ENCODE measurements around the gene SLC30A1. TPM values are rescaled to one million over a fixed set of nuclear protein-coding genes. Genes with fewer than 3 reads are reported as not detected.
A peak's percentile ranks its signal among the peaks of the same experiment; 100 is the strongest.

Gene SLC30A1
- total and polyA plus RNA-seq, 2 of the 8 experiments (the other 6 are each of a cell fraction or from before 2014, with no cell fraction given) = 4.5 to 14.0 TPM

- H2BK120ac ChIP-seq (replicated peaks; ENCODE audit: low read depth, low read length) = no peak overlapping the region
- no peak overlapping the region for H2BK20ac ChIP-seq (ENCODE audit: low read length)
- POLR2A ChIA-PET (ENCODE audit: partially characterized antibody) = interaction anchor here (1.5 kb wide), 1 partner anchor 16 kb away, joined by 3 read pairs; no protein-coding TSS in a partner anchor
- no peaks in the 10 kb centered on the region for H3K79me1 ChIP-seq (ENCODE audit: low read depth, low read length)
- CTCF ChIA-PET (ENCODE audit: partially characterized antibody) = interaction anchor here (0.5 to 1.8 kb wide), 5 partner anchors 9 to 1734 kb away, joined by 3 to 7 read pairs (median 4); no protein-coding TSS in a partner anchor
- H3K4me3 ChIP-seq (ENCODE audit: extremely low read depth in 1 of 4, insufficient read depth in 2 of 4, low read depth in 3 of 4, low read length in 4 of 4) = no peak overlapping the region
- no peak overlapping the region for H3K23ac ChIP-seq (ENCODE audit: insufficient read length)
- no peak overlapping the region for H2AK5ac ChIP-seq (ENCODE audit: low read depth, low read length)
- WGBS, 2 experiments (ENCODE audit: extremely low coverage in 1 of 2, insufficient coverage in 1 of 2, insufficient read length in 1 of 2, insufficient replicate concordance in 2 of 2, low coverage in 1 of 2, low lambda C conversion rate in 2 of 2, missing lambda C conversion rate in 1 of 2) = 94% methylated on average over 8 of the region's 8 CpGs; no CpG with 5 or more reads in 1 of the 2 experiments
- no peak overlapping the region for H3K56ac ChIP-seq (replicated peaks; ENCODE audit: insufficient read length, low read depth, low read length)
- no peak overlapping the region for H2AFZ ChIP-seq (ENCODE audit: low read length)
- H3K4me2 ChIP-seq (ENCODE audit: insufficient read depth in 1 of 2, low read depth in 2 of 2, low read length in 2 of 2) = no peak overlapping the region
- H3K9ac ChIP-seq (replicated peaks in 1 of 4; ENCODE audit: extremely low read depth in 1 of 4, low read depth in 3 of 4, low read length in 3 of 4) = no peak overlapping the region
- H3K4me1 ChIP-seq (replicated peaks in 1 of 4; ENCODE audit: control insufficient read depth in 3 of 4, insufficient read depth in 4 of 4, low read length in 3 of 4) = no peaks in the 10 kb centered on the region
- H3K23me2 ChIP-seq (ENCODE audit: low read depth, low read length) = no peaks in the 10 kb centered on the region
- H3K18ac ChIP-seq (ENCODE audit: extremely low read depth, low read length) = no peak overlapping the region
- H4K8ac ChIP-seq (ENCODE audit: extremely low read depth, insufficient read depth, low read length) = no peak overlapping the region
- no peak overlapping the region for H3K27ac ChIP-seq (ENCODE audit: low read depth, low read length)
- H2BK5ac ChIP-seq (ENCODE audit: low read depth, low read length) = no peak overlapping the region
- no peaks in the 10 kb centered on the region for H3K27me3 ChIP-seq (replicated peaks in 1 of 4; ENCODE audit: control insufficient read depth in 3 of 4, extremely low read depth in 1 of 4, insufficient read depth in 3 of 4, low read length in 3 of 4)
- DNase-seq (ENCODE audit: low read depth in 1 of 2, low spot score in 2 of 2) (peak in 1 of 2 experiments; percentile 6), FAIRE-seq (no peak)
- H3K4ac ChIP-seq (replicated peaks; ENCODE audit: insufficient read length, low read depth, low read length) = no peak overlapping the region
- no peaks in the 10 kb centered on the region for H4K20me1 ChIP-seq (replicated peaks in 1 of 2; ENCODE audit: control insufficient read depth in 1 of 2, insufficient read depth in 2 of 2, low read length in 2 of 2)
- no peak overlapping the region for H4K91ac ChIP-seq (replicated peaks; ENCODE audit: insufficient read length, low read length)
- H3K36me3 ChIP-seq (ENCODE audit: control insufficient read depth in 2 of 4, insufficient read depth in 4 of 4, low read length in 3 of 4) = no peaks in the 10 kb centered on the region
- H3K14ac ChIP-seq (ENCODE audit: insufficient read length) = no peak overlapping the region
- no peaks in the 10 kb centered on the region for H3K79me2 ChIP-seq (ENCODE audit: control insufficient read depth in 1 of 2, insufficient read depth in 2 of 2, low read length in 2 of 2)
- TF ChIP-seq SAP30 (IDR thresholded peaks at IDR 0.05; ENCODE audit: insufficient read depth, insufficient replicate concordance, low read length) = no peak
- TF ChIP-seq POLR2A (IDR thresholded peaks at IDR 0.05; ENCODE audit: control extremely low read depth in 1 of 2, low read depth in 2 of 2, low read length in 2 of 2) = no peak
- no peak for TF ChIP-seq BCL11A (IDR thresholded peaks at IDR 0.05; ENCODE audit: low read depth in 2 of 2, low read length in 2 of 2)
- TF ChIP-seq CBX5 (IDR thresholded peaks at IDR 0.05; ENCODE audit: low read depth, low read length) = no peak
- TF ChIP-seq TAF1 (IDR thresholded peaks at IDR 0.05; ENCODE audit: low read depth, low read length) = no peak
- TF ChIP-seq RBBP5 (IDR thresholded peaks at IDR 0.05; ENCODE audit: borderline replicate concordance, low read depth, low read length) = no peak
- TF ChIP-seq GTF2F1 (IDR thresholded peaks at IDR 0.05; ENCODE audit: borderline replicate concordance, low read depth, low read length) = no peak
- TF ChIP-seq E2F6 (IDR thresholded peaks at IDR 0.05) = no peak
- TF ChIP-seq POLR2AphosphoS5 (IDR thresholded peaks at IDR 0.05; ENCODE audit: low read depth, low read length) = no peak
- no peak for TF ChIP-seq JUN (IDR thresholded peaks at IDR 0.05; ENCODE audit: low read depth, low read length)
- no peak for TF ChIP-seq KDM1A (IDR thresholded peaks at IDR 0.05; ENCODE audit: borderline replicate concordance, low read length)
- H2BK15ac ChIP-seq (ENCODE audit: low read length) = no peak overlapping the region
- H2BK12ac ChIP-seq (ENCODE audit: low read depth, low read length) = no peak overlapping the region
- H3K9me3 ChIP-seq (ENCODE audit: insufficient read depth in 2 of 2, low read depth in 1 of 2, low read length in 1 of 2) = no peaks in the 10 kb centered on the region
- H4K5ac ChIP-seq (ENCODE audit: insufficient read length, low read depth, low read length) = no peak overlapping the region
Measured at GRCh38 chr1:211557894-211558625, 20.9 kb downstream of the SLC30A1 start.
